ENCODE measurements around the gene TTLL13. TPM values are rescaled to one million over a fixed set of nuclear protein-coding genes. Genes with fewer than 3 reads are reported as not detected.
A peak's percentile ranks its signal among the peaks of the same experiment; 100 is the strongest.

The TTLL13 gene
- total RNA-seq, 1 donor from 2014 or later = 0.69 TPM

DNA sequence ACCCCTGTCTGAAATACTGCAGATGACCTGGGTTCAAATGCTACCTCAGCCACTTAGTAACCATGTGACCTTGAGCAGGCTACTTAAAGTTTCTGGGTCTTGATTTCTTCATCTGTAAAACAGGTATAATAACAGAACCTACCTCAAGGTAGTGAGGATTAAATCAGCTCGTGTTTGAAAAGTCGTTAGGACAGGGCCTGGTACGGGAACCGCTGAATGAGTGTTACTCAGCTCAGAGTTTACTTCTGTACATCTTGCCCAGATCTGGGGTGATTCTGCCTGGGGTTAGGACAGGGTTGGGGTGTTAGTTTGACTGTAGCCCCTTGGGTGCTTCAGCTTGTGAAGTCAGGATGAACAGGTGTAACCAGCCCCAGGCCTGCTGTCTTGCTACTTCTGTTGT, 46.4 kb upstream of the TTLL13 start:
- no peak overlapping the region for H3K27ac Mint-ChIP-seq
- no peaks in the 10 kb centered on the region for H3K36me3 Mint-ChIP-seq (ENCODE audit: insufficient read depth)
- peaks cover 7% of the 10 kb centered on the region for H3K4me1 Mint-ChIP-seq (ENCODE audit: low read depth)

DNA sequence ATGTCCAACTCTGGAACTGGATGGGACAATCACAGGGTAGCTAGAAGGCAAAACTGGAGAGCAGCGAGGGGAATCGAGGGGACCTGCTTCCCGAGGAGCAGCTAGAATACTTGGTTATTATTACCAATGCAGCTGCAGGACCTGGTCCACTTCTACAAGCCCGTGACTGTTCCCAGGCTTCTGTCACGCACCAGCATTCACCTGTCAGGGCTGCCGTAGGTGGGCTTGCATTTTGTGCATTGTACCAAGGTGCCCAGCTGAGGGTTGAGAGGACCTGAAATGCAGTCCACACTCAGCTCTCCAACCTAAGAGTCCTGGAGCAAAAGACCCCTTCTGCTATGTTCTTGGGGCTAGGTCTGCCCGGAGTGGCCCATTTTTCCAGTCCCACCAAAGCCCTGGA, 45.9 kb upstream of the TTLL13 start:
- TF ChIP-seq, protein P1, sequence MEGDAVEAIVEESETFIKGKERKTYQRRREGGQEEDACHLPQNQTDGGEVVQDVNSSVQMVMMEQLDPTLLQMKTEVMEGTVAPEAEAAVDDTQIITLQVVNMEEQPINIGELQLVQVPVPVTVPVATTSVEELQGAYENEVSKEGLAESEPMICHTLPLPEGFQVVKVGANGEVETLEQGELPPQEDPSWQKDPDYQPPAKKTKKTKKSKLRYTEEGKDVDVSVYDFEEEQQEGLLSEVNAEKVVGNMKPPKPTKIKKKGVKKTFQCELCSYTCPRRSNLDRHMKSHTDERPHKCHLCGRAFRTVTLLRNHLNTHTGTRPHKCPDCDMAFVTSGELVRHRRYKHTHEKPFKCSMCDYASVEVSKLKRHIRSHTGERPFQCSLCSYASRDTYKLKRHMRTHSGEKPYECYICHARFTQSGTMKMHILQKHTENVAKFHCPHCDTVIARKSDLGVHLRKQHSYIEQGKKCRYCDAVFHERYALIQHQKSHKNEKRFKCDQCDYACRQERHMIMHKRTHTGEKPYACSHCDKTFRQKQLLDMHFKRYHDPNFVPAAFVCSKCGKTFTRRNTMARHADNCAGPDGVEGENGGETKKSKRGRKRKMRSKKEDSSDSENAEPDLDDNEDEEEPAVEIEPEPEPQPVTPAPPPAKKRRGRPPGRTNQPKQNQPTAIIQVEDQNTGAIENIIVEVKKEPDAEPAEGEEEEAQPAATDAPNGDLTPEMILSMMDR (IDR thresholded peaks at IDR 0.05; ENCODE audit: unreplicated experiment) = no peak
- no peak overlapping the region for H3K4me3 Mint-ChIP-seq (ENCODE audit: low read depth)
- H3K27ac Mint-ChIP-seq = peak overlapping the region; percentile 52
- peaks cover 10% of the 10 kb centered on the region for H3K4me1 Mint-ChIP-seq (ENCODE audit: low read depth)
- H3K9me3 Mint-ChIP-seq (ENCODE audit: low read depth) = no peaks in the 10 kb centered on the region
- no peak for DNase-seq (ENCODE audit: low spot score, unreplicated experiment)
- no peaks in the 10 kb centered on the region for H3K36me3 Mint-ChIP-seq (ENCODE audit: insufficient read depth)
- no peaks in the 10 kb centered on the region for H3K27me3 Mint-ChIP-seq

More for the DNA sequence above, 46.4 kb upstream of the TTLL13 start:
- TF ChIP-seq, protein P1 (IDR thresholded peaks at IDR 0.05; ENCODE audit: unreplicated experiment) = no peak
- H3K9me3 Mint-ChIP-seq (ENCODE audit: low read depth) = no peaks in the 10 kb centered on the region
- no peaks in the 10 kb centered on the region for H3K27me3 Mint-ChIP-seq
- DNase-seq (ENCODE audit: low spot score, unreplicated experiment) = no peak
- peak overlapping the region; percentile 84 for H3K4me3 Mint-ChIP-seq (ENCODE audit: low read depth)

DNA sequence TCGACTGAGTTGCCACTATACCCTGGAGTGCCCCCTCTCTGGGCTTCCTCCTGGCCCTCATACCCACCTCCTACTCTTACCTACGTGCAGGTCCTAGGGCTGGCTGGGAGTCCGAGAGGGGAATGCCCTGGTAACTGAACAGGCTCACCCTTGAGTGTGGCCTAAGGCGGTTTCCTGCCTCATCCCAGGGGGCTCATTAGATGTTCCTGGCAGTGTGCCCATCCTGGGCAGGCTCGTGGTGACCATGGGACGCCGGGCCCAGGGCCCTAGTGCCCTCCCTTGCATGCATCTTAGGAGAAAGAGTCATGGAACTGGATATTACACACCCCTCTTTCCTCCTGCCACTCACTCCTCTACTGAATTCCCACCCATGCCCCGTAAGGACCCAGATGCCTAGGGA, 45.4 kb upstream of the TTLL13 start:
- no peak for DNase-seq (ENCODE audit: low spot score, unreplicated experiment)
- no peaks in the 10 kb centered on the region for H3K27me3 Mint-ChIP-seq
- no peak overlapping the region for H3K27ac Mint-ChIP-seq
- TF ChIP-seq, protein P1 (IDR thresholded peaks at IDR 0.05; ENCODE audit: unreplicated experiment) = no peak
- H3K9me3 Mint-ChIP-seq (ENCODE audit: low read depth) = no peaks in the 10 kb centered on the region
- H3K4me1 Mint-ChIP-seq (ENCODE audit: low read depth) = peaks cover 15% of the 10 kb centered on the region
- H3K36me3 Mint-ChIP-seq (ENCODE audit: insufficient read depth) = no peaks in the 10 kb centered on the region
- H3K4me3 Mint-ChIP-seq (ENCODE audit: low read depth) = peak overlapping the region; percentile 14

DNA sequence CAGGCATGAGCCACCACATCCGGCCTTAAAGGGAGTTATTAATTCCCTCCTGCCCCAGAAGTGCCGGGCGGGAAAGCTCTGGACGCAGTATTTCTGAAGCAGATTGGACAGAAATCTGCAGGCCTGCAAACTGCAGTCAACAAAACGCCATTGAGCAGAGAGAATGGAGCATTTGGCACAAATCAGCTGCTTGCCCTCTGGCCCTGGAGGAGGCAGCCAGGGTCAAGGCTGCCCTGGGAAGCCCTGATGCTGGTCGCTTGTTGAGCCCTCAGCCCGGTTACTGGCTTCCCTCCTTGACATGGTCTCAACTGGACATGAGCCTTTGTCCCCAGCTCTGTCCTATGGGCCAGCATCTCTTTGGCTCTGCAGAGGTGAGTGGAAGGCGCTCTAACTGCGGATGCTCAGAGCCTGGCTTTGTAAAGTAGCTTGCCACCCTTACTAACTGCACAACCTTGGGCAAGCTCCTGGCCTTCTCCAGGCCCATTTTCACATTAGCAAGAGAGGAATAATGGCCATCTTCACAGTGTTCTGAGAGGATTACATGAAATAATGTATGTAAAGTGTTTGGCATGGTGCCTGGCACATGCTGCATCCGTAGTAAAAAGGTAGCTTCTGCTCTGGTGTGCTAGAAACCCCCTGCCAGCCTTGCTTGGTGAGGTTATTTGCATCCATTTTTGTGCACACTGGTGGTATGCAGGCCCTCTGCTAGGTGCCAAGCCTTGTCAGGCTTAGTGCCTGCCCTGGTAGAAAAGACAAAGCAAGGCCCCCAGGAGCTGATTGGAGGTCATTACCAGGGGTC, 44.1 kb upstream of the TTLL13 start:
- Mint-ChIP-seq H3K27ac (no peak overlapping the region), H3K36me3 (ENCODE audit: insufficient read depth) (no peaks in the 10 kb centered on the region), H3K9me3 (ENCODE audit: low read depth) (no peaks in the 10 kb centered on the region), H3K4me1 (ENCODE audit: low read depth) (peaks cover 15% of the 10 kb centered on the region), H3K4me3 (ENCODE audit: low read depth) (no peak overlapping the region), H3K27me3 (no peaks in the 10 kb centered on the region)
- TF ChIP-seq, protein P1 (IDR thresholded peaks at IDR 0.05; ENCODE audit: unreplicated experiment) = no peak
- DNase-seq (ENCODE audit: low spot score, unreplicated experiment) = no peak

DNA sequence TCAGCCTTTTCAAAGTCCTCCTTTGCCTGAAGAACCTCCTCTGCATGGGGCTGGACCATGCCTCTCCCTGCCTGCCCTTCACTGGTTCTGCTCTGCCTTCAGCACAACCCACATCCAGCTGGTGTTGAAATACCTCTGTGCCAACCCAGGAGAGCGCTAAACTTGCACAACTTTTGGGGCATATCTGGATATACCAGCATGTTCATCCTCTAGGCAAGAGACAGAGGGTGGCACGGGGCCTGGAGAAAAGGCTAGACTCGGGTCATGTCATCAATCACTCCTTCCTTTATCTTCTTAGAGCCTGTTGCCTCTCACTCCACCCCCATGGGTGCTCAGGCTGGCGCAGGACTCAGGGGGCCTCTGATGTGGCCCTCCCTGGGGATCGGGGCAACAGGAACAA, 43.5 kb upstream of the TTLL13 start:
- Mint-ChIP-seq H3K4me3 (ENCODE audit: low read depth) (no peak overlapping the region), H3K27ac (no peak overlapping the region), H3K36me3 (ENCODE audit: insufficient read depth) (no peaks in the 10 kb centered on the region), H3K9me3 (ENCODE audit: low read depth) (no peaks in the 10 kb centered on the region), H3K4me1 (ENCODE audit: low read depth) (peaks cover 14% of the 10 kb centered on the region), H3K27me3 (no peaks in the 10 kb centered on the region)
- DNase-seq (ENCODE audit: low spot score, unreplicated experiment) = no peak
- TF ChIP-seq, protein P1 (IDR thresholded peaks at IDR 0.05; ENCODE audit: unreplicated experiment) = no peak

Data from progenitor cell of endocrine pancreas (in vitro differentiated cells).